ENCODE data around the gene AMBP.
A peak's percentile ranks its signal among the peaks of the same experiment; 100 is the strongest.

AMBP gene

GRCh38 chr9:114078021-114078780 is at the start of gene AMBP:
TSS of gene AMBP (minus strand) at chr9:114078300. CDS start at chr9:114078209, 91 bp downstream.
- peak; percentile 54 for DNase-seq (ENCODE audit: low spot score)

GRCh38 chr9:114126247-114127060 is 48.4 kb upstream of the AMBP start:
- DNase-seq (ENCODE audit: low spot score): no peak

- DNase-seq (ENCODE audit: low spot score): no peak
Observed at GRCh38 chr9:114125476-114126013, 47.4 kb upstream of the AMBP start.

GRCh38 chr9:114124666-114125475 is 46.8 kb upstream of the AMBP start:
- DNase-seq (ENCODE audit: low spot score): no peak

- DNase-seq (ENCODE audit: low spot score): no peak
Observed at GRCh38 chr9:114124138-114124537, 46.0 kb upstream of the AMBP start.

GRCh38 chr9:114123031-114123977 is 45.2 kb upstream of the AMBP start:
- no peak for DNase-seq (ENCODE audit: low spot score)

- no peak for DNase-seq (ENCODE audit: low spot score)
Observed at GRCh38 chr9:114122136-114123027, 44.3 kb upstream of the AMBP start.

GRCh38 chr9:114121227-114122135 is 43.4 kb upstream of the AMBP start:
- DNase-seq (ENCODE audit: low spot score): no peak

GRCh38 chr9:114120192-114121014 is 42.3 kb upstream of the AMBP start:
- DNase-seq (ENCODE audit: low spot score): no peak

GRCh38 chr9:114119242-114120191 is 41.4 kb upstream of the AMBP start:
- no peak for DNase-seq (ENCODE audit: low spot score)

- peak; percentile 59 for DNase-seq (ENCODE audit: low spot score)
Observed at GRCh38 chr9:114117996-114118830, 40.1 kb upstream of the AMBP start.

- DNase-seq (ENCODE audit: low spot score): no peak
Observed at GRCh38 chr9:114117614-114117995, 39.5 kb upstream of the AMBP start.

- no peak for DNase-seq (ENCODE audit: low spot score)
Observed at GRCh38 chr9:114116126-114116747, 38.1 kb upstream of the AMBP start.

GRCh38 chr9:114115654-114116125 is 37.6 kb upstream of the AMBP start:
- no peak for DNase-seq (ENCODE audit: low spot score)

GRCh38 chr9:114114364-114114763 is 36.3 kb upstream of the AMBP start:
- DNase-seq (ENCODE audit: low spot score): no peak
